DND-41 (cell line): ENCODE measurements around the gene HIC2.

Source experiments
- ATAC-seq: fragments of 200-7000 bp; cut with Tn5 transposase; 3 replicates; pipeline ENCODE4 v1.9.1; 2021; ENCODE audit warnings: low read depth; ENCODE audit not compliant: insufficient read depth
- DNase-seq: peaks from one replicate; pipeline ENCODE4 v3.0.0-alpha.2; 2020
- H2AFZ ChIP-seq: 2 replicates; pipeline ENCODE4 v1.6.0; 2012; ENCODE audit warnings: low read depth, low read length
- H3K27ac ChIP-seq: 2 replicates; pipeline ENCODE4 v1.5.1; 2012; ENCODE audit warnings: low read length, inconsistent platforms
- H3K27me3 ChIP-seq: fragments of 200-600 bp; sonication (generic); 2 replicates; pipeline ENCODE4 v1.6.0; 2012; ENCODE audit warnings: low read length, mild to moderate bottlenecking, inconsistent platforms; ENCODE audit not compliant: insufficient read depth, poor library complexity
- H3K36me3 ChIP-seq: 2 replicates; pipeline ENCODE4 v1.5.1; 2012; ENCODE audit warnings: low read length, inconsistent platforms; ENCODE audit not compliant: insufficient read depth
- H3K4me1 ChIP-seq: 2 replicates; pipeline ENCODE4 v1.5.1; 2012; ENCODE audit warnings: mild to moderate bottlenecking, low read length; ENCODE audit not compliant: insufficient read depth
- H3K4me2 ChIP-seq: 2 replicates; pipeline ENCODE4 v1.6.0; 2012; ENCODE audit warnings: mild to moderate bottlenecking, moderate library complexity, low read length, inconsistent platforms; ENCODE audit not compliant: insufficient read depth
- H3K4me3 ChIP-seq, 2 experiments: fragments of 200-600 bp in 1 of 2; shearing (Covaris generic) in 1 of 2; 2 replicates each; pipeline ENCODE4 v1.5.1; 2012 to 2016; ENCODE audit warnings: inconsistent platforms in 2 of 2, low read length in 2 of 2, mild to moderate bottlenecking in 2 of 2, low read depth in 1 of 2, moderate library complexity in 1 of 2
- H3K79me2 ChIP-seq: 2 replicates; pipeline ENCODE4 v1.6.0; 2012; ENCODE audit warnings: low read length, inconsistent platforms; ENCODE audit not compliant: insufficient read depth
- H3K9ac ChIP-seq: 2 replicates; pipeline ENCODE4 v1.6.0; 2012; ENCODE audit warnings: low read depth, mild to moderate bottlenecking, inconsistent platforms, low read length, moderate library complexity
- H3K9me3 ChIP-seq: 2 replicates; pipeline ENCODE4 v1.5.1; 2012; ENCODE audit warnings: low read length, moderate library complexity, mild to moderate bottlenecking, inconsistent platforms; ENCODE audit not compliant: insufficient read depth, severe bottlenecking
- H4K20me1 ChIP-seq: 2 replicates; pipeline ENCODE4 v1.6.0; 2012; ENCODE audit warnings: low read length; ENCODE audit not compliant: insufficient read depth
- EZH2 ChIP-seq: IDR thresholded peaks from 3 replicates; pipeline ENCODE4 v1.6.1; 2012; ENCODE audit warnings: borderline replicate concordance, low read depth, mild to moderate bottlenecking, moderate library complexity, low read length, inconsistent platforms; ENCODE audit not compliant: severe bottlenecking
- TF ChIP-seq, protein P1 (sequence below): IDR thresholded peaks from 2 replicates; pipeline ENCODE4 v1.5.1; 2012; ENCODE audit warnings: borderline replicate concordance, low read length, moderate library complexity, mild to moderate bottlenecking; ENCODE audit not compliant: poor library complexity, severe bottlenecking; ENCODE audit errors: extremely low read depth

Gene HIC2

DNA sequence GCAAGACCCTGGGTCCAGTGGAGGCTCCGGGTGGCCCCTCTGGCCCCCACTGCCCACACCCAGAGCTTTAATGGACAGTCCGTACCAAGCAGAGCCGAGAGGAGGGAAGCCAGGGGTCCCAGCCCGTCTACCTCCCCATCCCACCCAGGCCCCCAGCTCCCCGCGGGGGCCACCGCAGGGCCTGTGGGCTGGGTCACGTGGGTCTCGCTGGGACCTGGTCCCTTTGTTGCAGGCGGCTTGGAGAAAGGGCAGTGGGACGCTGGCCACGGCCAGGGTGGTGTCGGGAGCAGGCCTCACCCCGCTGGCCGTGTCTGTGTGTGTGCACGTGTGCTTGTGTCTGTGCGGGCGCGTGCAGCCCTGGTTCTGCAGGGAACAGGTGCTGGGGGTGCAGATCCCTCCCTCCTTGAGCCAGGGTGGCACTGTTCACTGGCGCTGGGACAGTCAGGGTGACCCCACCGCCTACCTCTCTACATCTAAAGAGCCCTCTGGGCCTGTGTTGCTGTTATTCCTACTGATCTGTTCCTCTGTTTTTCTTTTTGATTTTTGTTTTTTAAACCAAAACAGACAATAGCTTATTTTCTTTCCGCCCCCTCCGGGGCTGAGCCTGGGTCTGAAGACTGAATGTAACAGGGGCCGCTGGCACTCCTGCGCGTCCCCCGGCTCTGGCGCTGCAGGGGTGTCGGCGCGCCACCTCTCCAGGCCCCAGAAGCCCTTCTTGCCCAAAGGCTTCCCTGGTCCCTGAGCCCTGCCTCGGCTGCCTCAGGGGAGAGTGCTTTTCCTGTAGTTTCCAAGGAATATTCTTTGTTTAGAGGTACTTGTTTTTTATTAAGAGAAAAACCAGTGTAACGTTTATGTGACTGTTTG is 29.9 kb downstream of the HIC2 start:
- Histone ChIP-seq H3K9me3 (no peaks in the 10 kb centered on the region), H3K4me3 (no peak overlapping the region), H3K9ac (no peak overlapping the region), H3K79me2 (peaks cover 12% of the 10 kb centered on the region; the same call in 1 of the 2 replicates), H3K4me1 (no peaks in the 10 kb centered on the region), H2AFZ (no peak overlapping the region), H3K4me2 (no peak overlapping the region), H3K36me3 (peaks cover 51% of the 10 kb centered on the region), H4K20me1 (peaks cover 54% of the 10 kb centered on the region), H3K27ac (no peak overlapping the region), H3K27me3 (no peaks in the 10 kb centered on the region)
- DNase-seq (no peak), ATAC-seq (no peak)
- TF ChIP-seq, protein P1, sequence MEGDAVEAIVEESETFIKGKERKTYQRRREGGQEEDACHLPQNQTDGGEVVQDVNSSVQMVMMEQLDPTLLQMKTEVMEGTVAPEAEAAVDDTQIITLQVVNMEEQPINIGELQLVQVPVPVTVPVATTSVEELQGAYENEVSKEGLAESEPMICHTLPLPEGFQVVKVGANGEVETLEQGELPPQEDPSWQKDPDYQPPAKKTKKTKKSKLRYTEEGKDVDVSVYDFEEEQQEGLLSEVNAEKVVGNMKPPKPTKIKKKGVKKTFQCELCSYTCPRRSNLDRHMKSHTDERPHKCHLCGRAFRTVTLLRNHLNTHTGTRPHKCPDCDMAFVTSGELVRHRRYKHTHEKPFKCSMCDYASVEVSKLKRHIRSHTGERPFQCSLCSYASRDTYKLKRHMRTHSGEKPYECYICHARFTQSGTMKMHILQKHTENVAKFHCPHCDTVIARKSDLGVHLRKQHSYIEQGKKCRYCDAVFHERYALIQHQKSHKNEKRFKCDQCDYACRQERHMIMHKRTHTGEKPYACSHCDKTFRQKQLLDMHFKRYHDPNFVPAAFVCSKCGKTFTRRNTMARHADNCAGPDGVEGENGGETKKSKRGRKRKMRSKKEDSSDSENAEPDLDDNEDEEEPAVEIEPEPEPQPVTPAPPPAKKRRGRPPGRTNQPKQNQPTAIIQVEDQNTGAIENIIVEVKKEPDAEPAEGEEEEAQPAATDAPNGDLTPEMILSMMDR, result no peak
- TF ChIP-seq EZH2, result no peak

DNA sequence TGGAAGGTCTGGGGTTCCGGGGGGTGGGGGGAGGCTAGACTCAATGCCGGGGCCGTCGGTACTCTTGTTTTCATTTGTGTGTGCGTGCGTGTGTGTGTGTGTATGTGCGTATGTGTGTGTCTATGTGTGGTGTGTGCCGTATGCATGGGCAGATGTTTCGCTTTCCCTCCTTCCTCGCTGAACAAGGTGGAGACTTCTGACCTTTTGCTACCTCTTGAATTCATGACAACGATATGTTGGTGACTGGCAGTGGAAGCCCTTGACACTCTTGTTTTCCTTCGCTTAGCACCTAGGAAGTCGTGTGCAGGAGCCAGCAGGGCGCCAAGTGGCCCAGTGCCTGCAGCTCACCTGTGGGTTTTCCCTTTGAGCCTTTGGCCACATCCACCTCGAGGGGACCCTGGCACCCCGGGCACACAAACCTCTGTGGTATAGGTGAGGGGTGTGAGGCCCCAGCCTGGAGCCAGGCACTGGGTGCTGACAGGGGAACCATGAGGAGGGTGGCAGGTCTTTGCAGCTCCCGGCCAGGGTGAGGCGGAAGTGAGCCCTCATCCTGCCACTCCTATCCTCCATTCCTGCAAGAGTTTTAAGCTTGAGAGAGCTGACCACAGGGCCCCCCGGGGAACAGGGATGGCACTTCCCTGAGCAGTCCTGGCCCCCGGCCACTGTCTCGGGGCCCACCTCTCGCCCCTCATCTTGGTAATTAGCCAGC is 30.7 kb downstream of the HIC2 start:
- H3K4me2 ChIP-seq, result no peak overlapping the region
- H2AFZ ChIP-seq, result no peak overlapping the region
- no peaks in the 10 kb centered on the region for H3K27me3 ChIP-seq
- DNase-seq (no peak), ATAC-seq (peak; percentile 48; the same call in 2 of the 3 replicates)
- H3K36me3 ChIP-seq, result peaks cover 51% of the 10 kb centered on the region
- H3K4me3 ChIP-seq, result no peak overlapping the region
- H3K27ac ChIP-seq, result no peak overlapping the region
- peaks cover 12% of the 10 kb centered on the region; the same call in 1 of the 2 replicates for H3K79me2 ChIP-seq
- TF ChIP-seq, protein P1, result peak; percentile 49
- TF ChIP-seq EZH2, result no peak
- no peaks in the 10 kb centered on the region for H3K9me3 ChIP-seq
- H3K9ac ChIP-seq, result no peak overlapping the region
- peaks cover 53% of the 10 kb centered on the region for H4K20me1 ChIP-seq
- no peaks in the 10 kb centered on the region for H3K4me1 ChIP-seq

DNA sequence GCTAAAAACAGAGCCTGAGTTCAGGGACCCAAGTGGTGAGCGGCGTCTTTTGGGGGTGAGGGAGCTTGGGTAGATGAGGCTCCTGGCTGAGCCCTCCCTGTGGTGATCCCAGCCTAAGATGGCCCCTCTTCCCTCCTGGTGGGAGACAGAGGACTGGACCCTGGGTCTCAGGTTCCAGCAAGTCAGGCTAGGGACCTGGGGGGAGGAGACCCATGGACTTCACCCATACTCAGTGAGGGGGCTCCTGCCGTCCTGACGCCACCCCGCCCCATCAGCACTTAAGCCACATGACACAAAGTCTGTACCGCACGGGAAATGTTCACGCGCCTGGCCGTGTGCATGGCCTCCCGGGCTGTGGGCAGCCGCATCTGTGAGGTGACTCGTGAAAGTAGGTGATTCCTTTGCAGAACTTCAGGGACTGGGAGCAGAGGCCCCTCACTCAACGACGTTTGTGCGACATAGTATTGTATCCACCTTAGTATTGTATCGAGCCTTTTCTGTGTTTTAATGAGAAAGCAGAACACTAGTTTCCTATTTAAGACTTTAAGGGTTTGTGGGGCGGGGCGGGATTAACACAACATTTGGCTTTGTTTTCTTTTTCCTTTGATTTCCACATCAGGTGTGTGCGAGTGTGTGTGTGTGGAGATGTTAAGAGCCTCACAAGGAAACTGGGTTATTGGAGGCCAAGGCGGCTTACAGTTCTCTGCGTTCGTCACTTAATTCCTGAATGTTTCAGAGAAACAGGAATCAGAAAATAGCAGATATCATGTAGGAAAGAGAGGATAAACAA is 31.7 kb downstream of the HIC2 start:
- DNase-seq, result no peak
- H2AFZ ChIP-seq, result no peak overlapping the region
- H3K27ac ChIP-seq, result no peak overlapping the region
- no peak overlapping the region for H3K4me2 ChIP-seq
- H3K4me3 ChIP-seq, result no peak overlapping the region
- no peaks in the 10 kb centered on the region for H3K27me3 ChIP-seq
- H3K79me2 ChIP-seq, result peaks cover 4% of the 10 kb centered on the region; the same call in 1 of the 2 replicates
- no peaks in the 10 kb centered on the region for H3K4me1 ChIP-seq
- peaks cover 43% of the 10 kb centered on the region for H3K36me3 ChIP-seq
- TF ChIP-seq EZH2, result no peak
- H4K20me1 ChIP-seq, result peaks cover 43% of the 10 kb centered on the region
- no peaks in the 10 kb centered on the region for H3K9me3 ChIP-seq
- no peak overlapping the region for H3K9ac ChIP-seq
- no peak for ATAC-seq
